Measurements from ENCODE around the gene LAD1.

DNA sequence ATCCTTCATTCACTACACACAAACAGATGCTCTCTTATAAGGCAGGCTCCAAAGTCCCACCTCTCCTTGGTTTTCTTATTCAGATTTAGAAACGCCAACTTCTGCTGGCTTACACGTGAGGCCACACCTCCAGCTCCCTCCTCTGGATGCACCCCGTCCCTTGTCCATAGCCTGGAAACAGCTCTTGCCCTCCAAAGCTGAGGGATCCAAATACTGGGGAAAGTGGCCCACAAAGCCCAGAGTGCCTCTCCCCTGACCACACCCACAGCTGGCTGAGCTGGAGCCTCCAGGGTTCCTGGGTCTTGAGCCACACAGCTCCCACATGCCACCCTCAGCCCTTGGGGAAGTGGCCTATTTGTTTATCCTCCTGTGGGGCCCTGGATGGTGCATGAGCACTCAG is 4.5 kb downstream of the LAD1 start:
- TF ChIP-seq, protein P1, sequence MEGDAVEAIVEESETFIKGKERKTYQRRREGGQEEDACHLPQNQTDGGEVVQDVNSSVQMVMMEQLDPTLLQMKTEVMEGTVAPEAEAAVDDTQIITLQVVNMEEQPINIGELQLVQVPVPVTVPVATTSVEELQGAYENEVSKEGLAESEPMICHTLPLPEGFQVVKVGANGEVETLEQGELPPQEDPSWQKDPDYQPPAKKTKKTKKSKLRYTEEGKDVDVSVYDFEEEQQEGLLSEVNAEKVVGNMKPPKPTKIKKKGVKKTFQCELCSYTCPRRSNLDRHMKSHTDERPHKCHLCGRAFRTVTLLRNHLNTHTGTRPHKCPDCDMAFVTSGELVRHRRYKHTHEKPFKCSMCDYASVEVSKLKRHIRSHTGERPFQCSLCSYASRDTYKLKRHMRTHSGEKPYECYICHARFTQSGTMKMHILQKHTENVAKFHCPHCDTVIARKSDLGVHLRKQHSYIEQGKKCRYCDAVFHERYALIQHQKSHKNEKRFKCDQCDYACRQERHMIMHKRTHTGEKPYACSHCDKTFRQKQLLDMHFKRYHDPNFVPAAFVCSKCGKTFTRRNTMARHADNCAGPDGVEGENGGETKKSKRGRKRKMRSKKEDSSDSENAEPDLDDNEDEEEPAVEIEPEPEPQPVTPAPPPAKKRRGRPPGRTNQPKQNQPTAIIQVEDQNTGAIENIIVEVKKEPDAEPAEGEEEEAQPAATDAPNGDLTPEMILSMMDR (IDR thresholded peaks at IDR 0.05): no peak
- TF ChIP-seq POLR2A (IDR thresholded peaks at IDR 0.05): no peak
